Inflammatory macrophage treated with lipopolysaccharide for 1 hour (primary cell): ENCODE data around the gene NLN.
A peak's percentile ranks its signal among the peaks of the same experiment; 100 is the strongest.
"Not testable (repeated sequence)": the region's sequence is repeated elsewhere in the genome, so short reads cannot be mapped to it uniquely, and the experiment has no call there.

Experiments used
- DNase-seq, 2 donors: peaks; one replicate each; pipeline ENCODE4 v3.0.0-alpha.2; 2020 to 2022

Gene NLN

DNA sequence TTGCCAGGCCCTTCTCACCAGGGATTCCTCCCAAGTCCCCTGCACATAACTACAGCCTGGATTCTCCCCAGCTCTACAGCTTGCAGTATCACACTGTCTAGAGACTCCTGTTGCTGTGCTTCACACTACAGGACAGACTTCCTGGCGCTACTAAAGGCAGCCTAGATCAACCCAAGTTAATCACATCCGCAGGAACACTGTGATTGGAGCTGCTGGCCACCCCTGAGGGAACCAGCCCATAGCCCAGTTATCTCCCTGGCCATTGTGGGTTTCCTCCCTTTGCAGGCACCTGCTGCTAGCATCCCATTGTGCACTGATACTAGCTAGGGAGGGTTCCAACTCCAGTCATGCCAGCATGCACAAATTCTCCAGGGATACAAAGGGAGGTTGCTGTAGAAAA lies 53.5 kb downstream of the NLN start:
- DNase-seq: no peak

- no peak for DNase-seq
These were observed 54.6 kb downstream of the NLN start for GRCh38 chr5:65776441-65777141.

GRCh38 chr5:65778126-65778525 lies 56.1 kb downstream of the NLN start:
- DNase-seq: no peak

DNA sequence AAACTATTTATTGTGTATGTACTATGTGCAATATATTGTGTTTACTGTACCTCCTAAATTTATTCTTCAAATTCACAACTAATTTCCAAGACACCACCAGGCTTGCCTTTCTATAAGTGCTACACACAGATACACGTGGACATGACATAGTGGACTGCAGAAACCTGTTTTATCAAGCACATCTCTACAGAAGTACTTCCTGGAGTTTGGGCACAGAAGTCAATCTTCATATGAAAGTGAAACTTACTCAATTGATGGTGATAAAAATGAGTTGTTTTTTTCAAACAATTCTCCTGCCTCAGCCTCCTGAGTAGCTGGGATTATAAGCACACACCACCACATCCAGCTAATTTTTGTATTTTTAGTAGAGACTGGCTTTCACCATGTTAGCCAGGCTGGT lies 57.6 kb downstream of the NLN start:
- no peak for DNase-seq

GRCh38 chr5:65788296-65788695 lies 66.3 kb downstream of the NLN start:
- DNase-seq: not testable (repeated sequence)

DNA sequence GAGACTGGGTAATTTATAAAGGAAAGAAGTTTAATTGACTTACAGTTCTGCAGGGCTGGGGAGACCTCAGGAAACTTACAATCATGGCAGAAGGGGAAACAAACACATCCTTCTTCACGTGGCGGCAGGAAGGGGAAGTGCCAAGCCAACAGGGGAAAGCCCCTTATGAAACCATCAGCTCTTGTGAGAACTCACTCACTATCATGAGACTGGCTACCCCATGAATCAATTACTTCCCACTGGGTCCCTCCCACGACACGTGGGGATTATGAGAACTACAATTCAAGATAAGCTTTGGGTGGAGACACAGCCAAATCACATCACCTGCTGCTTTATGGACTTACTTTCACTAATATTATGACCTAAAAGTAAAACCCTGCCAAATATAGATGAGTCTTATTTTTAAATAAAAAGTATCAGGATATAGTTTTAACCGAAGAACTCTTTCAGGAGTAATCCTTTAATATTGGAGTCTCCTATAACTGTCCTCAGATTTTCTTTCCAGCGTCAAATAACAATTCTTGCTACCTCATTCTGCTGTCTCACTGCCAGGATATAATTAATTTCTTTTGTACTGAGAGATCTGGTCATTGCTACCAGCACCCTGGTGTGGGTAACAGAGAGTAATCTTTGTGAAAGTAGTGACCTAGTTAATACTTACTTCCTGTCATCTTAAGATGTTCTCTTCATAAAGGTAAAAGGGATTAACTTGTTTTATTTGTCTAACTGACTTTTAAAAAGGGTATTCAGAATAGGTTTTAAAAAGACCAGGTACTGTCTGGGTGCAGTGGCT lies 68.6 kb downstream of the NLN start:
- DNase-seq: peak; percentile 89 to 97

DNA sequence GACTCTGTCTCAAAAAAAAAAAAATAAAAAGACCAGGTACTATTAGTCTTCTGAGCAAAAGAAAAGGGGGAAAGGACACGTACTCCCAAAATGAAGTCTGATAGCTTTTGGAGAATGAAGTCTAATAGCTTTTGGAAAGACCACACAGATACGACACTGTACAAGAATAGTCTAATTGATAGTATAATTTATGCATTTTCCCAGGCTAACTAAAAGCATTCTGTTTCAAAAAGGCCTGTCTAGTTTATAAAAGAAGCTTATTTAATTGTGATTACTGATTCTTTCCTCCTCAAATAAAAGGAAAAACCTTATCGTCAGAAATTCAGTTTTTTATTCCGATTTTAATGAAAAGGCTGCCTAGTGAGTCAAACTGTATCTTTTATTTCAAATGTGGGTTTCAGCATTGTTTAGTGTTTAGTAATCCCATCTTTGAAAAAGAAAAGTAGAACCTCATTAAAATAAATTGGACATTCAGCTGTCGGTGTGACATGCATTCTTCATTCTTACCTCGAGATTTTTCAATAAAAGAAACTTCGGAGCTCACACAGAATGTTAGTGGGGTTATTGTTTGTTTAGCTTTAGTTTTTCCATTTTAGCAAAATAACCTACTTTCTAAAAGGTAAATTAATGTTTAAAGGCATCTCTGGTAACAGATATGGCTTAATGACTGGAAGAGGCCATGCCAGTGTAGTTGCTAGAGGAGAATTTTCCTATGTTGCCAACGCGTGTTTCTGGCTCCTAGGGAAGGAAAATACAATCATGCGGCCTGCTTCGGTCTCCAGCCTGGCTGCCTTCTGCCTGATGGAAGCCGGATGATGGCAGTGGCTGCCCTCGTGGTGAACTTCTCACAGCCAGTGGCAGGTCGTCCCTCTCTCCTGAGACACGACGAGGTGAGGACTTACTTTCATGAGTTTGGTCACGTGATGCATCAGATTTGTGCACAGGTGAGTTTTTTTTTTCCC lies 70.0 kb downstream of the NLN start:
- DNase-seq: no peak

GRCh38 chr5:65796269-65796668 lies 74.3 kb downstream of the NLN start:
- no peak for DNase-seq

DNA sequence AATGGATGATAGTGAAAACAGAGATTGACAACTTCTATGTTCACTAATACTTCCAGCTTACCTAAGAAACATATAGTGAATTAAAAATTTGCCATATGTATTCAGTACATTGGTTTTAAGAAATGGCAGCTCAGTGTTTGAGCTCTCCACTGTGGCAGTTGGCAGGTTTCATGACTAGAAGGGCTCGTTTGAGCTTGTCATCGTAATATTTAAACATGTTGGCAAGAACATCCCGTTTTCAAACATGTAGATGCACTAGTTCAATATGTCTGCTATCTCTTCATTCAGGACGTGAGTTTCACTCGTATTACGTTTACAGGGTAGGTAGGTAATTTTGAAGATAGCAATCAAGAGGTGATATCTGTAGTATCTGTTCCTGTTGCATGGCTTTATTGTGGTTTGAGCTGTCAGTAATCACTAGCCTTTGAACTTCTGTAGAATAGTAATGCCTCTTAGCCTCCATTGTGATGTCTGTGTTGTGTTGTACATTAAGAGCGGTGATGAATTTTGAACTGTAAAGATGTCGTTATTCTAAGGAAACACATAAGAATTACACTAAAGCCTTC lies 74.8 kb downstream of the NLN start:
- no peak for DNase-seq

- no peak for DNase-seq
These were observed 75.5 kb downstream of the NLN start for GRCh38 chr5:65797481-65797880.

- no peak for DNase-seq
These were observed 77.9 kb downstream of the NLN start for GRCh38 chr5:65799857-65800256.

- DNase-seq: no peak
These were observed 78.8 kb downstream of the NLN start for GRCh38 chr5:65800775-65801174.

- no peak for DNase-seq
These were observed 79.4 kb downstream of the NLN start for GRCh38 chr5:65801352-65801783.

DNA sequence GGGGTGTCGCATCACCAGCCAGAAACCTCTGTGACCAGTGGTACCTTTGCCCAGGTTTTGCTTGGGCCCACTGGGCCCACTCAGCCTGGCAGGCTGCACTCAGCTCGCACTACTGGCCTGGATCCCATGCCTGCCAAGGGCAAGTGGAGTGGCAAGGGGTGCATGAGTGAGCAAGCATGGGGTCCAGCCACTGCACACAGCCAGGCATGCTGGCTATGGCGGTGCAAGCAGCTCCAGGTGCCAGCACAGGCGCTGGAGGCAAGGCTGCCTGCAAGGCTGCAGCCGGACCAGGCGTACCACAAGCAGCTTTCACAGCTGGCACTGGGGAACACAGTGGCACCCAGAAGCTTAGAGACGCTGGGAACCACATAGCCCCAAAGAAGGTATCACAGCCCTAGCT lies 80.1 kb downstream of the NLN start:
- DNase-seq: no peak

GRCh38 chr5:65802820-65803219 lies 80.8 kb downstream of the NLN start:
- no peak for DNase-seq

DNA sequence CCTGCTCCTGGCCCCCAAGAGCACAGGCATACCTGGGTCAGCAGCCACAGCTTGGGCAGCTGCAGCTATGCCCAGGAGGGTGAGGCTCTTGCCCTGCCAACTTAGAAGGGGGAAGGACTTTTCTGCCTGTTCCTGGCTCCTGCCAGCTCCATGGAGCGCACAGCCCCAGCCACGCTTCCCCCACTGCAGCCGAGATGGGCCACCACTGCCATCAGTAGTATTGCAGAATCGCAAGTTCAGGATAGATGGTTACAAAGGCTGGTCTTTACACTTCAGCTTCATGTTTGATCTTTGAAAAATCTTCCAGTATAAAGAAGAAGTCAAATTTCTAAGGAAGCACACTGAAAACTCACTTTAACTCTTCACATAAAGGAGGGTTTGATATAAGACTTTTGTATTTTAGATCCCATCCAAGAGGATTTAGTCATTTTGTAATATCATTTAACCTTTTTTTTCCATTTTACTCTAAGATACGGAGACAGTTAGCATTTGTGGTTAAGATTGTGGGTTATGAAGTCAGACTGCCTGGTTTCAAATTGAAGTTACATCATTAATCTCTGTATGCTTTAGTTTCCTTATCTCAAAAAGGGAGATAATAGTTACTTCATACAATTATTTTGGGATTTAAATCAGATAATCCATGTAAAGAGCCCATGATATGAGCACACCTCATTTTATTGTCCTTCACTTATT lies 81.8 kb downstream of the NLN start:
- peak; percentile 18 to 24 for DNase-seq

- DNase-seq: peak in 1 of 2 donors; percentile 32
These were observed 83.1 kb downstream of the NLN start for GRCh38 chr5:65805089-65805488.

GRCh38 chr5:65807494-65807893 lies 85.5 kb downstream of the NLN start:
- not testable (repeated sequence) for DNase-seq

DNA sequence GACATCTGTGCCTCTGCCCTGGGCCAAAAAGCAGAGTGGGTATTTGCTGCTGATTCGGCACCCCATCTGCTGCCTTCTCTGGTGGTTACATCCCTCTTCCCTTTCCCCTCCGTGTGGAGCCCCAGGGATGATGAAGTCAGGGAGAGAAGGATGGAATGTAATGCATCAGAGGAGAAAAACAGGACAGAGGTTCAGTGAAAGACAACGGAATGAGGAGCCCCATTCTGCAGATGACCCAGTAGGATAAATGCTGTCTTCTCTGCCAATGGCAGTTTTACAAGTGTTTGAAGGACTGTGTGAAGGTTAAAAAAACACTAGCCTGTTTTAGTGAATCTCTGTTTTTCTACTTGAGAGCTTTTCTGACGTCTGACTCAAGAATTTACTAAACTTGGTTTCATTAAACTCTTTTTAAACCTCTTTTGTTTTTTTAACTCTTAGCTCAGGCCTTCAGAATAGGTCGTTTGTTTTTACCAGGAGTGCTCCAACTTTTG lies 86.3 kb downstream of the NLN start:
- no peak for DNase-seq

DNA sequence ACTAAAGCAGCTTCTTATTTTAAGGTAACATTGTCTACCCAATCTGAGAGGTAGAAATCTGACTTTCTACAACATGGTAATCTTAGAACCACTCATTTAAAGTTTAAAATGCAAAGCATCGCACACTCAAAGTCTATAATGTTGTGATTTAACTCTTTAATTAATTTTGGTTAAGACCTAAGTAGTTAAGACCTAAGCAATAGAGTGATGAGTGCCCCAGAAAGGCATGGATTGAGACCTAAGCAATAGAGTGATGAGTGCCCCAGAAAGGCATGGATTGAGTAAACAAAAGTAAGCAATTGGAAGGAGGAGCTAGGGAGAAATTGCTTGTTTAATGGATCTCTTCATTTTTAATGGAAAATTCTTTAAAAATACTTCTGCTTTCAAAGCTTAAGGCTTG lies 86.8 kb downstream of the NLN start:
- DNase-seq: no peak

DNA sequence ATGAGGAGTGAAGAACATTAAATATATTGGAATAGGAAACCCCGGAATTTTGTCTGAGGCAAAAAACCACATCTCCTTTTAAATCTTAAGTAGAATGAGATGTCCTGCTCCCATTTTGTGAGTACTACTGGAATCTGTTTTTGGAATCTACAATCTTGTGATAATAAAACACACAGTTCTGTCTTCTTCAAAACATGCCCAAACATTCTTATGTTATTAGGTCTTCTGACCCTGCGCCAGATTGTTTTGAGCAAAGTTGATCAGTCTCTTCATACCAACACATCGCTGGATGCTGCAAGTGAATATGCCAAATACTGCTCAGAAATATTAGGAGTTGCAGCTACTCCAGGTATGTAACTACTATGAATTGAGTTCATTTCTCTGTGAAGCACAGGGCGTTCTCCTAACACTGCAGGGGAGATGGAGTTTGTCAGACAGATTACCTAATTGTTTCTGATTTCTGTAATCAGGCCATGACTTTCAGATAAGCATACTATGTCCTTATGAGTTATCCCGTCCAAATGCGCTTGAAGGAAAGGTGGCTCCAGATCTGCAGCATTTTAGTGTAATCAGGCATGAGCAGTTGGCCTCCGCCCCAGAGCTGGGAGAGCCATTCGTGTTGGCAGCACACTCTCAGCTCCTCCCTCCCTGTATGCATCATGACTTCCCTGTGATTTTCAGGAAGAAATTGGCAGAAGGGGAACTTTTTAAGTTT lies 88.0 kb downstream of the NLN start:
- peak; percentile 25 to 26 for DNase-seq
